Activated naive CD8-positive, alpha-beta T cell treated with anti-CD3 and anti-CD28 coated beads for 36 hours (primary cell): ENCODE data around the gene TRIM54. TPM values are rescaled to one million over a fixed set of nuclear protein-coding genes. Genes with fewer than 3 reads are reported as not detected.

Experiments
- DNase-seq: peaks from one replicate; pipeline ENCODE4 v3.0.0; 2021
- H3K27ac Mint-ChIP-seq: one replicate; pipeline ENCODE4 v1.8.0; 2022; ENCODE audit warnings: mild to moderate bottlenecking, moderate library complexity, mixed read lengths
- H3K27me3 Mint-ChIP-seq: one replicate; pipeline ENCODE4 v1.8.0; 2022; ENCODE audit warnings: mild to moderate bottlenecking, mixed read lengths
- H3K36me3 Mint-ChIP-seq: one replicate; pipeline ENCODE4 v1.8.0; 2021; ENCODE audit warnings: mild to moderate bottlenecking, mixed read lengths
- H3K4me1 Mint-ChIP-seq: one replicate; pipeline ENCODE4 v1.8.0; 2021; ENCODE audit warnings: mixed read lengths
- H3K4me3 Mint-ChIP-seq: one replicate; pipeline ENCODE4 v1.8.0; 2022; ENCODE audit warnings: mild to moderate bottlenecking, moderate library complexity, mixed read lengths
- H3K9me3 Mint-ChIP-seq: one replicate; pipeline ENCODE4 v1.8.0; 2022; ENCODE audit warnings: mixed read lengths
- total RNA-seq, 2 experiments: library from RNA; stranded (reverse); gene quantifications; one replicate each; pipeline ENCODE4 v1.2.3, GENCODE V29; 2021

The TRIM54 gene
- total RNA-seq: under 1 TPM; 0.24 to 0.33 TPM

GRCh38 chr2:27281855-27282559, at the start of gene TRIM54:
Gene TRIM54, plus strand, starts transcription at chr2:27282429. Its CDS starts 303 bp downstream, at chr2:27282732.
- H3K27ac Mint-ChIP-seq: no peak within 1 kb of the TSS
- H3K36me3 Mint-ChIP-seq: no peaks in the 10 kb centered on the region
- H3K9me3 Mint-ChIP-seq: no peaks in the 10 kb centered on the region
- H3K4me1 Mint-ChIP-seq: peaks cover 3% of the 10 kb centered on the region
- peaks cover 13% of the 10 kb centered on the region for H3K27me3 Mint-ChIP-seq
- DNase-seq: no peak
- no peak within 1 kb of the TSS for H3K4me3 Mint-ChIP-seq

GRCh38 chr2:27233341-27233740, 48.9 kb upstream of the TRIM54 start:
- Mint-ChIP-seq H3K4me3 (no peak overlapping the region), H3K9me3 (no peaks in the 10 kb centered on the region), H3K4me1 (no peaks in the 10 kb centered on the region), H3K27ac (no peak overlapping the region), H3K27me3 (no peaks in the 10 kb centered on the region), H3K36me3 (peaks cover 29% of the 10 kb centered on the region)
- no peak for DNase-seq

GRCh38 chr2:27236136-27236535, 46.1 kb upstream of the TRIM54 start:
- no peak overlapping the region for H3K4me3 Mint-ChIP-seq
- H3K4me1 Mint-ChIP-seq: no peaks in the 10 kb centered on the region
- no peak overlapping the region for H3K27ac Mint-ChIP-seq
- H3K36me3 Mint-ChIP-seq: peaks cover 45% of the 10 kb centered on the region
- DNase-seq: no peak
- H3K27me3 Mint-ChIP-seq: no peaks in the 10 kb centered on the region
- H3K9me3 Mint-ChIP-seq: no peaks in the 10 kb centered on the region

GRCh38 chr2:27236626-27237025, 45.6 kb upstream of the TRIM54 start:
- Mint-ChIP-seq H3K9me3 (no peaks in the 10 kb centered on the region), H3K27me3 (no peaks in the 10 kb centered on the region), H3K4me1 (no peaks in the 10 kb centered on the region), H3K4me3 (no peak overlapping the region), H3K36me3 (peaks cover 42% of the 10 kb centered on the region), H3K27ac (no peak overlapping the region)
- no peak for DNase-seq

GRCh38 chr2:27237341-27237945, 44.8 kb upstream of the TRIM54 start:
- Mint-ChIP-seq H3K4me1 (no peaks in the 10 kb centered on the region), H3K27me3 (no peaks in the 10 kb centered on the region), H3K36me3 (peaks cover 42% of the 10 kb centered on the region), H3K4me3 (no peak overlapping the region), H3K9me3 (no peaks in the 10 kb centered on the region), H3K27ac (no peak overlapping the region)
- DNase-seq: no peak

- Mint-ChIP-seq H3K27ac (no peak overlapping the region), H3K4me1 (no peaks in the 10 kb centered on the region), H3K27me3 (no peaks in the 10 kb centered on the region), H3K4me3 (no peak overlapping the region), H3K36me3 (peaks cover 32% of the 10 kb centered on the region), H3K9me3 (no peaks in the 10 kb centered on the region)
- no peak for DNase-seq
Measured at GRCh38 chr2:27238976-27239375, 43.3 kb upstream of the TRIM54 start.

- Mint-ChIP-seq H3K27ac (no peak overlapping the region), H3K4me3 (no peak overlapping the region), H3K4me1 (no peaks in the 10 kb centered on the region), H3K27me3 (no peaks in the 10 kb centered on the region), H3K9me3 (no peaks in the 10 kb centered on the region), H3K36me3 (peaks cover 27% of the 10 kb centered on the region)
- DNase-seq: no peak
Measured at GRCh38 chr2:27240406-27240805, 41.8 kb upstream of the TRIM54 start.

GRCh38 chr2:27241761-27242613, 40.2 kb upstream of the TRIM54 start:
- Mint-ChIP-seq H3K4me3 (no peak overlapping the region), H3K27me3 (no peaks in the 10 kb centered on the region), H3K36me3 (peaks cover 27% of the 10 kb centered on the region), H3K9me3 (no peaks in the 10 kb centered on the region), H3K4me1 (no peaks in the 10 kb centered on the region), H3K27ac (no peak overlapping the region)
- no peak for DNase-seq

GRCh38 chr2:27242614-27242951, 39.6 kb upstream of the TRIM54 start:
- H3K27me3 Mint-ChIP-seq: no peaks in the 10 kb centered on the region
- no peaks in the 10 kb centered on the region for H3K4me1 Mint-ChIP-seq
- no peak overlapping the region for H3K4me3 Mint-ChIP-seq
- H3K27ac Mint-ChIP-seq: no peak overlapping the region
- peaks cover 22% of the 10 kb centered on the region for H3K36me3 Mint-ChIP-seq
- no peak for DNase-seq
- no peaks in the 10 kb centered on the region for H3K9me3 Mint-ChIP-seq

- Mint-ChIP-seq H3K9me3 (no peaks in the 10 kb centered on the region), H3K27me3 (no peaks in the 10 kb centered on the region), H3K27ac (no peak overlapping the region), H3K36me3 (peaks cover 15% of the 10 kb centered on the region), H3K4me1 (no peaks in the 10 kb centered on the region), H3K4me3 (no peak overlapping the region)
- no peak for DNase-seq
Measured at GRCh38 chr2:27243391-27244130, 38.7 kb upstream of the TRIM54 start.

- Mint-ChIP-seq H3K27ac (no peak overlapping the region), H3K9me3 (no peaks in the 10 kb centered on the region), H3K27me3 (no peaks in the 10 kb centered on the region), H3K4me3 (no peak overlapping the region), H3K4me1 (no peaks in the 10 kb centered on the region), H3K36me3 (peaks cover 9% of the 10 kb centered on the region)
- no peak for DNase-seq
Measured at GRCh38 chr2:27245116-27245515, 37.1 kb upstream of the TRIM54 start.

- Mint-ChIP-seq H3K27ac (no peak overlapping the region), H3K9me3 (no peaks in the 10 kb centered on the region), H3K36me3 (peaks cover 4% of the 10 kb centered on the region), H3K4me1 (peaks cover 2% of the 10 kb centered on the region), H3K4me3 (no peak overlapping the region), H3K27me3 (no peaks in the 10 kb centered on the region)
- DNase-seq: no peak
Measured at GRCh38 chr2:27245626-27246025, 36.6 kb upstream of the TRIM54 start.

- H3K27ac Mint-ChIP-seq: no peak overlapping the region
- no peak overlapping the region for H3K4me3 Mint-ChIP-seq
- no peaks in the 10 kb centered on the region for H3K36me3 Mint-ChIP-seq
- no peaks in the 10 kb centered on the region for H3K27me3 Mint-ChIP-seq
- DNase-seq: no peak
- peaks cover 2% of the 10 kb centered on the region for H3K4me1 Mint-ChIP-seq
- H3K9me3 Mint-ChIP-seq: no peaks in the 10 kb centered on the region
Measured at GRCh38 chr2:27247893-27248292, 34.3 kb upstream of the TRIM54 start.

GRCh38 chr2:27249159-27249890, 32.9 kb upstream of the TRIM54 start:
- Mint-ChIP-seq H3K27me3 (peaks cover 2% of the 10 kb centered on the region), H3K4me3 (no peak overlapping the region), H3K36me3 (no peaks in the 10 kb centered on the region), H3K27ac (no peak overlapping the region), H3K4me1 (peaks cover 2% of the 10 kb centered on the region), H3K9me3 (no peaks in the 10 kb centered on the region)
- DNase-seq: no peak
